Activated CD4-positive, alpha-beta T cell treated with anti-CD3 and anti-CD28 coated beads, Interleukin-2, amount 50 U/mL, for 4 hours (primary cell): ENCODE measurements around the gene ANXA11.
"Not testable (repeated sequence)": the region's sequence is repeated elsewhere in the genome, so short reads cannot be mapped to it uniquely, and the experiment has no call there.

Experiments used
- DNase-seq, 2 experiments: peaks; one replicate each; pipeline ENCODE4 v3.0.0-alpha.2; 2020

The ANXA11 gene

DNA sequence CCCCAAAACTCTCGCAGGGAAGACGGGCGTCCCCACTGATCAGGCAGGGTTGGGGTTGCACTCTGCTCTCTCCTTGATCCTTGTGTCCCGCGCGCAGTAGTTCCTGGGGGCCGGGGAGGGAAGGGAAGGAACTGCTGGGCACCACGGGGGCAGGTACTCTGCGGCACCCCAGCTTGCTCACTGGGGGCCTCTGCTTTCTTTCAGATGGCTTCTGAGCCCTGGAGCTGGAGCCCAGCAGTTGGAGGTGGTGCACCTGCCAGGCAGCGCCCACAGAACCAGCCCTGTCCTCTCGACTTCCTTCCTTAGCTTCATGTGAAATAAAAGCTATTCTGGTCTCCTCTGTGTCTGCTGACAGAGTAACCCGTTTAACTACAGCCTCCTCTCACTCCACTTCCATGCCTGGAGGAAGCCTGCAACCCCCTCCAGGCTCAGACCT is 60.6 kb downstream of the ANXA11 start:
- DNase-seq, result peak in 1 of 2 experiments; percentile 12

DNA sequence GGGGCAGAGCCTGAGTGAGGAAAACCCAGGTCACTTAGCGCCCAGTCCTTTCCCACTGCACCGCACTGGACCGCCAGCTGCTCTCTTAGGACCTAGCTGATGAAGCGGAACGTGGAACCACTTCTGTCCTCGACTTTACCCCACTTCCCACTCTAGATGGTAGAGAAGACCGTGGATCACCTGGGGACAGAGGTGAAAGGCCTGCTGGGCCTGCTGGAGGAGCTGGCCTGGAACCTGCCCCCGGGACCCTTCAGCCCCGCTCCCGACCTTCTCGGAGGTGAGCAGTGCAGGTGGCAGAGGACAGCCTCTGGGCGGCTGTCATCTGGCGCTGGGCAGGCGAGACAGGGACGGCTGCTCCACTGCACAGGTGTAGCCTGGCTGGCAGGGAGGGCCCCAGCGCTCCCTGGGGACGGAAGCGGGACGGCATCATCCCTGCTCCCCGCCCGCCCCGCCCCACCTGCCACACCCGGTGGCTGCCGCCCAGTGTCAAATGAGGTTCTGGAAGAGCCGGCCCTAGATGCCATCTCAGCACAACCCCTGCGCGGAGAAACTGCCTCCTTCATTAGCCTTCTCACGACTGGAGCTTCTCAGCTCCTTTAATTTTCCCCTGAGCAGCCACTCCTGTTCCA is 61.2 kb downstream of the ANXA11 start:
- DNase-seq, result peak in 1 of 2 experiments; percentile 9

DNA sequence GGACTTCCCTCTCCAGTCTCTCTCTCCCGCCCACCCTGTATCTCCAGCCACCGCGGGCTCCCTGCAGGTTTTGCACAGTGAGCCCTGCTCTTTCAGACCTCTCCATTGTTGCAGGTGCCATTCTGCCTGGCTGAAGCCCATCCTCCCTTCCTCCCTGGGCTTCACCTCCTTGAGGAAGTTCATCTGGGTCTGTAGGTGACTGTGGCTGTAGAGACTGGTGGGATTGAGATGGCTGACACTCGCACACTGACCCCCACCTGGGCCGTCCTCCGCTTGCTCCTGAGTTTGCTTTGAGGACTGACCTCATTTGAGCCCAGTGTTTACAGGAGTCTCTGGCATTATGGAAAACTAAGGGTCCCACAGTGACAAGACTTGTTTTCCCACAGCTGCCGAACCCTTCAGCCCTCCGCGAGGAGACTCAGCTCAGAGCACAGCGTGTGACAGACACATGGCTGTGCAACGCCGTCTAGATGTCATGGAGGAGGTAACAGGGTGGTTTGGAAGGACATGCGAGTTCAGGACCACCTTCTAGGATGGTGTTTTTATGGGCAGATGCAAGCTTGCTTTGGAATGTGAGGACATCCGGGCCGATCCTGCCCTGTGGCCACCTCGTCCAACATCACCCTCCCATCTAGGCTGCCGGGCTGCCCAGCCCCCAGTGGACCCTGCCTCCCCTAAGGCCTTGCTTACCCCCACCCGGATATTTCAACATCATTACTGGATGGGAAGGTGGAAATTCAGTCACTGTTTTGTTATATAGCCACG is 63.5 kb downstream of the ANXA11 start:
- DNase-seq, result no peak

- no peak for DNase-seq
Measured at GRCh38 chr10:80140251-80140650, 65.1 kb downstream of the ANXA11 start.

DNA sequence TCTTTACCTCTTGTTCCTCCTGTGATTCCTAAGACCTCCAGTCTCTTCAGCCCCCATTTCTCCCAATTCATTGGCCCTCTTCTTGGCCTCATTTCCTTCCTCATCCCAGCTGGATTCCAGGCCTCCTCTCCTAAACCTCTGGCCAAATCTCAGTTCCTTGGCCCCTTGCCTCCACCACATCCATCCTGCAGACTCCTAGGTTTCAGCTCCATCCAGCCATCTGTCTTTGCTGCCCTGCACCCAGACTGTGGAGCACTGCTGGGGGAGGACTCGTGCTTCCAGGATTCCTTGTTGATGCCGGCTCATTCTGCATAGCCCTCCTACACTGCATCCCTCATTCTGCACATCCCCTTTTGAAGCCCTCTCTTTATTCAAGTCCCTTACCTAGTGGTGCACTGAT is 66.1 kb downstream of the ANXA11 start:
- DNase-seq, result no peak

DNA sequence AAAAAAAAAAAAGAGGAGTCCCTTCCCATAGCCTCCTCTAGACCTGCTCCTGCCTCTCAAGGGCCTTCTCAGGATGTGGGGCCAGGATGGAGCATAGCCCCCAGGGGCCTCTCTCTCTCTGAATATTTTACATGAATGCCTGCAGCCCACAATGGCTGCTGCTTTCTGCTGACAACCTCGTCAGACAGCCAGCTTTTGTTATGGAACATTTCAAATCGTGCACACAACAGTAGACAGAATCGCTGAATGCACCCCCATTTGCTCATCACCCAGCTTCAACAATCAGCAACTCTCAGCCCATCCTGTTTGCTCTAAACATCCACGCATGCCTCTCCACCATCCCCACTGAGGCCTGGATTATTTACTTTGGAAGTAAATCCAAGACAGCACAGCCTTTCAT is 67.4 kb downstream of the ANXA11 start:
- DNase-seq, result no peak

DNA sequence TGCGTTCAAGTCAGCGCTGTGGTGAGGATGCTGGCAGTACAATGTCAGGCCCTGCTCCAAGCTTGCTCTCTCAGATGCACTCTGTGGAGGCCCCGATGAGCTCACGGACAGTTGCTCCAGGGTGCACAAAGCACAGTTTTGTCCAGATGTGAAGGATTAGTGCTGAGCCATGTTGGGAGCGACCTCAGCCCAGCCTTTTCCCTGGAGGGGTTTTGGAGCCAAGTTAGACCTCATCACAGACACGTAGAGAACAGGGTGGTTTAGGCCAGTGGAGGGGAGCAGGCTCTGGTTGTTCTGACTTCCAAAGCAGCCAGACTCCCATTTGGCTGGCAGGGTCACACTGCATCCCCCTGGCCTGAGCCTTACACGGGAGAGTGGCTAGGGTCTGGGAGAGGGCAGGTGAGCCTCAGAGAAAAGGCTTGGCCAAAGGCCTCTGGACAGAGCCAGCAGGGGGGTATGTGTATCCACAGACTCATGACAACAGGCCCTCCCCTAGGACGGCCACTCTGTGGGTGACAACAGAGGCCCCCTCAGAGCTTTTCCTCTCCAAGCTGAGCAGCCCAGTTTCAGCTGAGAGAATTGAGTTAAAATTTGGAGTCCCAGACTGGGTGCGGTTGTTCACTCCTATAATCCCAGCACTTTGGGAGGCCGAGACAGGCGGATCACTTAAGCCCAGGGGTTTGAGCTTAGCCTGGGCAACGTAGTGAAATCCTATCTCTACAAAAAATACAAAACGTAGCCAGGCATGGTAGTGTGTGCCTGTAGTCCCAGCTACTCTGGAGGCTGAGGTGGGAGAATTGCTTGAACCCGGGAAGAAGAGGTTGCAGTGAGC is 68.1 kb downstream of the ANXA11 start:
- DNase-seq, result no peak

GRCh38 chr10:80136134-80136571 is 69.2 kb downstream of the ANXA11 start:
- no peak for DNase-seq

DNA sequence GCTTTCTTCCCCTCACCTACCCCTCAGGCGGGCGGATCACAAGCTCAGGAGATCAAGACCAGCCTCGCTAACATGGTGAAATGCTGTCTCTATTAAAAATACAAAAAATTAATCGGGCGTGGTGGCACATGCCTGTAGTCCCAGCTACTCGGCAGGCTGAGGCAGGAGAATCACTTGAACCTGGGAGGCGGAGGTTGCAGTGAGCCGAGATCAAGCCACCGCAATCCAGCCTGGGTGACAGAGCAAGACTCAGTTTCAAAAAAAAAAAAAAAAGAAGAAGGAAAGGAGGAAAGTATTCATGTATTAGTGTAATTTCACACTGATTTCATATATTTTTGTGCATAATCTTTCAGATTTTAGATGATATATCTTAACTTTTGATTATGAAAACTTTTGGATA is 71.7 kb downstream of the ANXA11 start:
- DNase-seq, result not testable (repeated sequence)

GRCh38 chr10:80133206-80133605 is 72.1 kb downstream of the ANXA11 start:
- DNase-seq, result no peak

DNA sequence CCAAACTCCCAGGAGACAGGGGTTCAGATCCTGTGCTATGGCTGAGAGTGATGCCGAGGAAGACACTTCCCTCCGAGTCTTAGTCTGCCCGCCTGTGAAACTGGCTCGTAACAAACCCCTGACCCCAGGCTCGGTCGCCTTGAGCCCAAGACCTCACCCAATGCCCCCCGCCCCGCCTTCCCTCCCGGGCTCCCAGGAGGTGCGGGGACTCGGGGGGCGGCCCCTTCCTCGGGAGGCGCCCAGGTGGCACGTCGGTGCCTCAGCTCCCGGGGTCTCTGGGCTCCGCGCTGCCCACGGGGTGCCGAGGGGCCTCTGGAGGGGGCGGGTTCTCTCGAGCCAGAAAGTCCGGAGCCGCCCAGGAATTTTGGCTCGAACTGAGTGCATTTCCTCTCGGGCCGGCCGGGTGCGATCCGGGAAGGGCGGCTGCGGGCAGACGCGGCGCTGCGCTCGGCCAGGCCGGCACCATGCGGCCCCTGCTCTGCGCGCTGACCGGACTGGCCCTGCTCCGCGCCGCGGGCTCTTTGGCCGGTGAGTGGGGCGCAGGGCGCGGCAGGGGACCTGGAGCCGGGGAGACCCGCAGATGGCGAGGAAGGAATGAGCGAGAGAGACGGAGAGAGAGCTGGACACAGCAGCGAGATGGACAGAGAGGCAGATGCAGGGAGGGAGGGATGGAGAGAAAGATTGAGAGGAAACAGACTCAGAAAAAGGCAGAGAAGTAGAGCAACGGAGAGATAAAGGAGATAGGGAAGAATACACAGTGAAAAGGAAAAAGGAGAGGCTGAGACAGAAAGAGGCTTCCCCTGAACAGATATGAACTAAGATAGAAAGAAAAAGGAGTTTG is 72.8 kb downstream of the ANXA11 start, which contains the start of gene PLAC9:
TSS of gene PLAC9 (plus strand) at position 432 of the 841 bp plus-strand sequence. CDS start at position 465, 33 bp downstream.
- no peak for DNase-seq

GRCh38 chr10:80131499-80131901 is 73.8 kb downstream of the ANXA11 start:
- DNase-seq, result no peak

DNA sequence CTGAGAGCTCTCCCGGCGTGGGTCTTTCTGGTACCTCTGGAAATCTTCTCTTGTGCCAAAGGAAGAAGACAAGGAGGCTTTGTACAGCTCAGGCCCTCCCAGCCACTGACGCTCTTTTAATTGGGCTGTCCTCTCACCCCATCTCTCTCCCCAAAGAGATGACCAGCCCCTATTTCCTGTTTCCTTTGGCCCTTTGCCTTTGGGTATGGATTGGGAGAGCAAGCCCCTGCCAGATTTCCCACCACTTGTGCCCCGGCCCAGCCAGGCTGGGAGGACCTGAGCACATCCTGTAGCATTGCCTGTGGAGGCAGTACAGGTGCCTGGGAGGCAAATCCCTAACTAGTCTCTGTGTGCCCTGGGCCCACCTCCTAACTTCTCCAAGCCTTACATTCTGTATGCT is 78.5 kb downstream of the ANXA11 start:
- no peak for DNase-seq

- DNase-seq, result no peak
Measured at GRCh38 chr10:80122746-80123145, 82.6 kb downstream of the ANXA11 start.

- DNase-seq, result no peak
Measured at GRCh38 chr10:80122110-80122710, 83.1 kb downstream of the ANXA11 start.

DNA sequence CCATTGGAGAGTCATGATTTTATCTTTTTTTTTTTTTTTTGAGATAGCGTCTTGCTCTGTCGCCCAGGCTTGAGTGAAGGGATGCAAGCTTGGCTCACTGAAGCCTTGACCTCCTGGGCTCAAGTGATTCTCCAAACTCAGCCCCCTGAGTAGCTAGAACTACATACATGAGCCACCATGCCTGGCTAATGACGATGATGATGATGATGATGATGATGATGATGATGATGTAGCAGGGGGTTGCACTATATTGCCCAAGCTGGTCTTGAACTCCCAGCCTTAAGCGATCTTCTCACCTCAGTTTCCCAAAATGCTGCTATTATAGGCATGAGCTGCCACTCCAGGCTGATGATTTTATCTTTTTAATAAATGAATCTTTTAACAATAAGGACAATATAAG is 86.7 kb downstream of the ANXA11 start:
- DNase-seq, result no peak

GRCh38 chr10:80110986-80111385 is 94.4 kb downstream of the ANXA11 start:
- no peak for DNase-seq

DNA sequence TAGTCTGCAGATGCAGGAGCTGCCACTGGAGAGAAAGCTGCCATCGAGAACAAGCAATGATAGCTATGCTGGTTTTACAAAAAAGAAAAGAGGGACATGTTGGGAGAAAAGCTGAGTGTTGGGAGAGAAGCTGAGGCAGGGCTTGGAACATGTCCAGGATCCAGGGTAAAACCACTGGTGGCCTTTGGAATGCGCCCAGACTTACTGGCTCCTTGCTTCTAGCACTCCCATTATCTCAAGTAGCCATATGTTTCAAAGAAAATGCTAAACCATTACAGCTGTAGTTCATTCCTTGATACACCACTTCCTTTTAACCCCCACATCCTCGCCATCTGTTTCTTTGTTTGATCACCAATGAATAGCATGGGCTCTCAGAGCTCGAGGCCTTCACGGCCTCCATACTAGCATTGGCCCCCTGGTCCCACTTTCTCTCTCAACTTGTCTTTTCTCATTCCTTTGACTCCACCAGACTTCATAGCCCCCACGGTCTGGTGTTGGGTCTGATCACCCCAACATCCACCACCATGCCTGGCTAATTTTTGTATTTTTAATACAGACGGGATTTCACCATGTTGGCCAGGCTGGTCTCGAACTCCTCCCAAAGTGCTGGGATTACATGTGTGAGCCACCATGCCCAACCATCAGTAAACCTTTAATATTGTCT is 96.6 kb downstream of the ANXA11 start:
- no peak for DNase-seq

DNA sequence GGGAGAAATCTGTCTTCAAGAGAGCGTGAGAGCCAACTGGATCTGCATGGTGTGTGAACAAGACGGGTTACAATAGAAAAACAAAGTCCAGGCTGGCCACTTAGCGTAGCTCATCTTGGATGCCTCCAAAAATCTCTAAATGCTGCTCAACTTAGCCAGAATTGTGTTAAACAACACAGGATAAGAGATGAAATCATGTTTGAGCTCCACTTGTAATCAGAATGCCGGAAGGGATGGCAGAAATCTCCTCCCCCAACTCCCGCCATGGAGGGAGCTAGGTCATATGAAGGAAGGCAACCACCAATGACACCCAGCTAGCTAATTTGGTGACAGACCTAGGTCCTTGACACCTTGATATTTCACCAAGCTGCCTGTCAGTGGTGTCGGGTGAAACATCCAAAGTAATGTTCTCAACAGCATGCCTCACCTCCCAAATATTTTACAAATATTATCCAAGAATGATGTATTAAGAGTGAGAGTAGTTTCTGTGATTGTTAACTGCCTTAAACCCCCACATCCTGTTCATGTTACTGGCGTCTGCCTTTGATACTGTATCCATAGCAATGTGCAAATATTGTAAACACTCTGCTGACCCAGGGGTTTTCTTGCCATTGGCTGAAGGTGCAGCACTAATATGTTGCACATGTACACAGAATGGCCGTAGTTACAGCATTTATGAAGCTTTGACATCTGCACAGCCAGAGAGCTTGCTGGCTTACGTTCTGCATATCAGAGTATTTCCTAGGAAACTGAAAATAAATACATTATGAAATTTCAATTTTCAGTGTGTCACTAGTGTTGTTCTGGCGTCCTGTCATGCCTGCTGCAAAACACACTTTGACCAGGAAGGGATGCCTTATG is 101.0 kb downstream of the ANXA11 start:
- no peak for DNase-seq
